HG03558 (cell line): ENCODE measurements around the gene CAST.

Source experiments
- ATAC-seq: cut with Tn5 transposase; IDR thresholded peaks from one replicate; pipeline ENCODE4 v1.9.1; 2021; ENCODE audit warnings: moderate number of reproducible peaks; ENCODE audit not compliant: unreplicated experiment; ENCODE audit errors: extremely low read depth

Gene CAST

GRCh38 chr5:96642281-96642640 lies 19.9 kb upstream of the CAST start:
- ATAC-seq: no peak

DNA sequence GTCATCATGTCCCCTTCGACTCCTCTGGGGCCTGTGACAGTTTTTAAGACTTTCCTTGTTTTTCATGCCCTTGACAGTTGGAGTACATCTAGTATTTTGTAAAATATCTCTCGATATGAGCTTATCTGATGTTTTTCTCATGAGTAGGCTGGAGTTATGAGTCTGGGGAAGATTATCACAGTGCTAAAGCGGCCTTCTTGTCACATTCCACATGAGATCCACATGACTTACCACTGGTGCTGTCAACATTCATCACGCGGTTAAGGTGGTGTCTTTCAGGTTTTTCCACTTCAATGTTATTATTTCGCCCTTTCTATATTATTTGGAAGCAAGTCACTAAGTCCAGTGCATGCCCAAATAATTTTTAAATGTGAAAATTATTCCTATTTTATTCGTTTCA lies 17.1 kb upstream of the CAST start:
- ATAC-seq: no peak

DNA sequence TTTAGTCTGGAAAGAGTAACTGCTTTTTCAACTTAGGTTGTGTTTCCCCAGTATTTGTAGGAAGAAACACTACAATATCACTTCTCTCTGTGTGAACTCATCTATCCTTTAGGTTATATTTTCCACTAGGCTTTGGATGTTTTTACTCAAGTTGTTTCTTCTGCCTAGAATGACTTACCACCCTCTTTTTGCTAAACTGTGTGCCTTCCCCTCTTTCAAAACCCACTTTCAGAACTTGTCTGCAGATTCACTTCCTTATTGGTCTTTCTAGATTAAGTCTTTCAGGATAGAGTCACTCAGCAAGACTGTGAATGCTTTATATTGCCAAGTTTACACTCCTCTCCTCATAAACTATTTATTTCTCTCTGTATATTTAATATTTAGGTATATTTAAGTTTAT lies 14.2 kb upstream of the CAST start:
- ATAC-seq: peak; percentile 64

DNA sequence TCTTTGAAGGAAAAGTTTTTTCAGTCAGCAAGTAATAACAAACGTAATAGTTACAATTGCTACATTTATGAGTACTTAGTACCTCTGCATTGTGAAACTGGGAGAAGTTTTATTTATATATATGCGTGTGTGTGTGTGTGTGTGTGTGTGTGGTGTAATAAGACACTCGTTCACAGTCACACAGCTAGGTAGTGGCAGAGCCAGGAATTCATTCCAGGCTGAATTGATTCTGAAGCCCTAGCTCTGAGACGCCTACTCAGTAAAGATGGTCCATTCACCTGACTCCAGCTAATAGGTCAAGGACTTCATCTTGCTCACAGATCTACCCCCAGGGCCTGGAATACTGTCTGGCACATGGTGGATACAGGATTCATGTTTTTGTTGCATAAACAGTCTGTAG lies 13.6 kb upstream of the CAST start:
- ATAC-seq: no peak

DNA sequence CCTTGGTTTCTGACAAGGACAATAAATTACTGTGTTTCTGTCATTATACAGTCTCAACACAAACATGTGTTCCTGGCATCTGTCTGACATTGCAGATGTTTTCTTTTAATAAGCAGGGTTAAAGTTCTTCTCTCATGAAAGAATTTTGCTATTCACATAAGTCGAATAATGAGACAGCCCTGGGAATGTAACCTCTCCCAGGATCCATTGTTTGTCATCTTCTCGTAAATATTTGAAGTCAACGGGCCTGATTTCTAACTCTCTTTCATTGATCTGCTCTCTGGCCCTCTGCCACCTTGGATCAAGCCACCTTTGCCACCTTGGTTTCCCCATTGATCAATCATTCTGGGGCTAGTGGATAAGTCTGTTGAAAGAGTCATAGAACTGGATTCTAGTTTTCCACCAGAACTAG lies 12.9 kb upstream of the CAST start:
- no peak for ATAC-seq

- no peak for ATAC-seq
Measured at GRCh38 chr5:96649681-96650540, 12.3 kb upstream of the CAST start.

DNA sequence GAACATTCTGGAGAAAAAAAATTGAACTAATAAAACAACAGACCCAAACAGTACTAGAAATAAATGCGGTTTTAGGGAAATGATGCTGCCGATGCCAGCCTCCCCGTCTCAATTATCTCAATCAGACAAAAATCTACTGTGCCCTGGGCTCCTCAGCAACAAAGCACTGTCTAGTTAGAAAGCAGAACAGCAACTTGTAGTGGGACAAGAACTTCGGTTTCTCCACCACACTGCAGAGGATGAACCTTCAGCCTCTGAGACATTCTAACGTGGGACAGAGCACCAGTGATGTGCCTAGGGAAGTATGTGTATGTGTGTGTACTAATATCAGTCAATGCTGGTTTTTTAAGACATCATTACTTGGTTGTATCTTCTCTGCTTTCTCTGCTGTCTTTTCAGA lies 11.1 kb upstream of the CAST start:
- no peak for ATAC-seq

- ATAC-seq: no peak
Measured at GRCh38 chr5:96651948-96652753, 10.0 kb upstream of the CAST start.

GRCh38 chr5:96652769-96653454 lies 9.3 kb upstream of the CAST start:
- ATAC-seq: no peak

DNA sequence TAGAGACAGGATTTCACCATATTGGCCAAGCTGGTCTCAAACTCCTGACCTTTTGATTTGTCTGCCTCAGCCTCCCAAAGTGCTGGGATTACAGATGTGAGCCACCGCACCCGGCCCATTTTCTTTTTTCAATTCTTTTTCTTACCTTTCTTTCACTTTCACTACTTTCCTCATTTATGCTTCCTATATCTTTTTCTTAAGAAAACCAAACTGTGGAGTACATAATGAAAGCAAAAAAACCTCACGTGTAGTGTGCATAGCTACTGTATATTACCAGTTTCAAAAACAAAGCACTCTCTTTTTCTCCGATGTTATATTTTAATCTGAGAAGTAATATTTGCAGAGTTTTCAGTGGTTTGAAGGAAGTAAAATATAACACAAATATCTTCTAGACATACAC lies 8.0 kb upstream of the CAST start:
- no peak for ATAC-seq

DNA sequence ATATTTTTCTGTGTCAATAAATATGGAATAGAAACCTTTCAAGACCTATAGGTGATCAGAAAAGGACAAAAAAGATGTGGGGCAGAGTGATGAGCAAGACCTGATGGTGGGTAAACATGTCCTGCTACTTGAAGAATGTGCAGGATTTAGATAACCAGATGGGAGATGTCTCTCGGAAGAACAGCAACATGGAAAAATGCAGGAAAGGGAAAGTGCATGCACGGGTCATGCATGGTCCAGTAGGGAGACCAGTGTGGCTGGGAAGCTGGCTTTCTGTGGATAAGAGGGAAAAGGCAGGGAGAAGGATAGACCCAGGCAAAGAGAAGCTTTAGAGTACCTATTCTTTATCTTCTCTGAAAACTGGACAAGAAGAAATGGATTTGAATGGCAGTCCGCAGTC lies 7.1 kb upstream of the CAST start:
- ATAC-seq: no peak

DNA sequence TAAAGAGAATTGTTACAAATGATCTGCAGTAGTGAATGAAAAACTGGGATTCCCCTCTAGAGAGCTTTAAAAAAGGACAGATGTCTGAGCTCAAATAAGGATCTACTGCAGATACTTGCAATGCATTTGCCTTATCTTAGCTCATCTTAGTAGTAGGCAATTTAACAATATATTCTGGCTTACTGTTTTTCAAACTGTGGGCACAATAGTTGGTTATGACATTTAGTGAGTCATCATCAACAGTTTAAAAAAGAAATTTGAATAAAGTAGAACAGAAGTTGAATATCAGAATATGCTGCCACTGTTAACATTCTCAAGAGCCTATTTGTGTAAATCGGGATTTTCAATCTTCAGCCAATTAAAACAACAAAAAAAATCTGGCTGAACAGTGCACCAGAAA lies 6.7 kb upstream of the CAST start:
- no peak for ATAC-seq

DNA sequence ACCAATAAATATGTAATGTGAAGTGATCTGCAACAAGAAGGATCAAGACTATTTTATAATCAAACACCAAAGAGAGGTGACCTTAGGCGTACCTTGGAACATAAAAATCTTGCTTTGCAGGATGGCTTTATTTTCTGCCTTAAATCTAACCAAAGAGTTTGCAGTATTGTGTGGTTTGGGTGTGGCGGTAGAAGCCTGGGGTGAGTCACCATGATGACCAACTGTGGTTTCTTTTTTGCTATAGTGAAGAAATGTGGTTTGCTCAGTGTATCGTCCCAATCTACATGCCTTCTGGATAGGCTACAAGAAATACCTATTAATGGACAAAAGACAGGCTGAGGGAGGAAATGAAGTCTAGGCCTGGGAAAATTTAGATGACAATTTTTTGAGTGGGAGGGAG lies 5.1 kb upstream of the CAST start:
- ATAC-seq: peak; percentile 71

DNA sequence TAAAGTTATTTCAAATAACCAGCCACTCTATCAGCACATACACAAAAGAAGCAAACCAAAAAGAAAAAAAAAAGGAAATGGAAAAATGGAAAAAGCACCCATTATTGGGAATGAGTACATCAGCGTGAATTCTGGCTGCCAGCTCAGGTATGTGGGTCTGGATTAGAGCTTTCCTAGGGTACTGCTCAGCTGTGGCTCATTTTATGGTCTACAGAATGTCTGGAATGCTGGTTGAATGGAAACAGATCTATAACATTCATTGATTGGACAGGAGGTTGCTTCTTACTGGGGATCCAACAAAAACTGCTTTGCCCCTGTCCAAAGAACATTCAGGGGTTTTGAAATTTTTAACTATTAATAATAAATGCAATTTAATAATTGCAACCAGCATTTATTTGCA lies 3.9 kb upstream of the CAST start:
- ATAC-seq: no peak

- no peak for ATAC-seq
Measured at GRCh38 chr5:96659170-96659569, 3.0 kb upstream of the CAST start.

DNA sequence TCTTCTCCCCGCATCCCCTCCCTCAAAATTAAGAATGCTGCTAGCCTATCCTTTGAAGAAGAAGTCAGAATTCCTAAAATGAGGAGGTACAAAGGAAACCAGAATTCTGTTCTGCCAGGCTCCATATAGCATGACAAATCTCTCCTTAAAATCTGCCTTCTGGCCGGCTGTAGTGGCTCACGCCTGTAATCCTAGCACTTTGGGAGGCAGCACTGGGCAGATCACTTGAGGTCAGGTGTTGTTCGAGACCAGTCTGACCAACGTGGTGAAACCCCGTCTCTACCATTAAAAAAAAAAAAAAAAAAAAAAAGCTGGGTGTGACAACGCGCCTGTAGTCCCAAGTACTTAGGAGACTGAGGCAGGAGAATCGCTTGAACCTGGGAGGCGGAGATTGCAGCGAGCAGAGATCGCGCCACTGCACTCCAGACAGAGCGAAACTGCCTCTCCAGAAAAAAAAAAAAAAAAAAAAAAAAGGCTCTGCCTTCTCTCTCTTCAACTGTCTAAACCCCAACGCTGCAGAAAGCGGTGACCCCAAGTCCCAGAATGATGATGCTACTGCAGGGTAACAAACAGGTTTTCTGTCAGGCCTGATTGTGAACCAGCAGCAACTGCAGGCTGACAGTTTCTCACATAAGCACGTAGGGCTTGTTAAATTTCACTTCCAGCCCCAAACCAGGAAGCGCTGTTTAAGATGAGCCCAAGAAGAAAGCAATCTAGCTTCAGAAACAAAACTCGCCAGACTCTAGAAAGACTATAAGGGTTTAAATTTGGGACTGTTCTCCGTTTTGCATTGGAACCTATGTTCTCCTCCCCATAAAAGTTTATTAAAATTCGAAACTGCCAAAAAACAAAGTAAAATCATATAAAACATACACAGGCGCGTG lies 963 bp upstream of the CAST start:
- no peak for ATAC-seq

GRCh38 chr5:96662725-96663518 lies 746 bp downstream of the CAST start:
- ATAC-seq: peak; percentile 55

DNA sequence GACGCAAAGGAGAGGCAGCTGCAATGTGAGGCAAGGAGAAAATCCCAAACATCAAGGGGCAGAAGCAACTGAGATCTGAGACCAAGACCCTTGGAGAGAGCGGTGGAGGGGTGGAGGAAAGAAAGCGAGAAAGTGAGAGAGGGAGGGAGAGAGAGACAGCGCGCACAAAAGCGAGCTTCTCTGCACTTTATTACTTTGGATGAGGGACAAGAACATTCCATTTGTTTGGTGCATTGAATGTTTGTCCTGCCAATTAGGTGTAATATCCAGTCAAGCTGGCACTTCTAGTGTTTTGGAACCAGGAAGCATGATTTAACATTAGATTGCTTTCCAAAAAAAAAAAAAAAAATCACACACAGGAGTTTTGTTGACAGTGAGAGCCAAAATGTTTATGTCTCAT lies 1.4 kb downstream of the CAST start:
- no peak for ATAC-seq

DNA sequence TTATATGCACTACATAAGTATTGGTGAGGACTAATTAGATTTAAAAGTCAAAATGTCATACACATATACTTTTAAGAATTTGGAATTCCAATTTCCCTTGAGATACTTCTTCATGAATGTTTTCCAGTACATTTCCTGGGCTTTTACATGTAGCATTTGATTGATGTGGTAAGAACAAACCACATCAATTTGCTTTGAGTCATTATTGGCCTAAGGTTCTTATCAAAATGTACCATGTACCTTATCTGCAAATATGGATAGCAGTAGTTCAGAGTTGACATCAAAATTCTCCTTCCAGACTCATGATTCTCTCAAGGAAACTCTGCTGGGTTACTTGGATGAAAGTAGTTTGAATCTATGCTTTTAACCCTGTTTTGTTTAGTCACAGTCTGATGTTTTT lies 2.5 kb downstream of the CAST start:
- no peak for ATAC-seq
